HG03066 (cell line): ENCODE data around the gene SIPA1.

ENCODE experiments used
- ATAC-seq: cut with Tn5 transposase; IDR thresholded peaks from one replicate; pipeline ENCODE4 v1.9.1; 2021; ENCODE audit warnings: low read depth; ENCODE audit not compliant: unreplicated experiment

Gene SIPA1

GRCh38 chr11:65609229-65609628 is 28.7 kb upstream of the SIPA1 start:
- no peak for ATAC-seq

DNA sequence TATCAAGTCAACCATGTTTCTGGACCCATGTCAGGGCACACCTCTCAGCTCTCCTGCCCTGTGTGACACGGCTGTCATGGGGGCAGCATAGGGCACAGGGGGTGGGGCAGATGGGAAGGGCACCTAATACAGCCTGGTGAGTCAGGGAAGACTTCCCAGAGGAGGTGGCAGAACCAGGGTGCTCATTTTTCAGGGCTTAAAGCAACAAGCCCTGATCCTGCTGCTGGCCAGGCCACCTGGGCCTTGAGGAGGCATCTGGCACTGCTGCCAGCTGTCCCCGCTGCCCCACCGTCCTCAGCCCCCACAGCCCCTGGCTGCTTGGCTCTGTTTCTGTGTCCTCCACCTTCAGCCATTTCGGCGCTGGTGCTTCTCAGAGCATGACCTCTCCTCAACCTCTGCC is 28.2 kb upstream of the SIPA1 start:
- no peak for ATAC-seq

DNA sequence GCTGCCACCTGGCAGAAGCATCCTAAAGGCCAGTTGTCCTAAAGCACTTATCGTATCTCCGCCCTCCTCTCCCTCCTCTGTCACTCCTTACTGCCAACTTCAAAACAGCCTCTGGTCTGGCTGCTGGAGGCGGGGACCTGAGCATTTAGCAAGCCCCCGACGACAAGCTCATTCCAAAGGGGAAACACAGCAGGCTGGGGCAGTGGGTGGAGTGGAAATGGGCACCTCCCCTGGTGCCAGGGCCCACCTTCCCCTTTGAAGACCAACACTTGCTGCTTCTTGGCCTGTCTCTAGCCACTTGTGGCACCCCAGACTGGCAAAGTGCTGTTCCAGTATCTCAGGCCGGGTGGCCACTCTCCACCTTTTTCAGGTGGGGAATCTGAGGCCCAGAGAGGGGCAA is 27.5 kb upstream of the SIPA1 start:
- no peak for ATAC-seq

- no peak for ATAC-seq
Measured at GRCh38 chr11:65611028-65611757, 26.7 kb upstream of the SIPA1 start.

DNA sequence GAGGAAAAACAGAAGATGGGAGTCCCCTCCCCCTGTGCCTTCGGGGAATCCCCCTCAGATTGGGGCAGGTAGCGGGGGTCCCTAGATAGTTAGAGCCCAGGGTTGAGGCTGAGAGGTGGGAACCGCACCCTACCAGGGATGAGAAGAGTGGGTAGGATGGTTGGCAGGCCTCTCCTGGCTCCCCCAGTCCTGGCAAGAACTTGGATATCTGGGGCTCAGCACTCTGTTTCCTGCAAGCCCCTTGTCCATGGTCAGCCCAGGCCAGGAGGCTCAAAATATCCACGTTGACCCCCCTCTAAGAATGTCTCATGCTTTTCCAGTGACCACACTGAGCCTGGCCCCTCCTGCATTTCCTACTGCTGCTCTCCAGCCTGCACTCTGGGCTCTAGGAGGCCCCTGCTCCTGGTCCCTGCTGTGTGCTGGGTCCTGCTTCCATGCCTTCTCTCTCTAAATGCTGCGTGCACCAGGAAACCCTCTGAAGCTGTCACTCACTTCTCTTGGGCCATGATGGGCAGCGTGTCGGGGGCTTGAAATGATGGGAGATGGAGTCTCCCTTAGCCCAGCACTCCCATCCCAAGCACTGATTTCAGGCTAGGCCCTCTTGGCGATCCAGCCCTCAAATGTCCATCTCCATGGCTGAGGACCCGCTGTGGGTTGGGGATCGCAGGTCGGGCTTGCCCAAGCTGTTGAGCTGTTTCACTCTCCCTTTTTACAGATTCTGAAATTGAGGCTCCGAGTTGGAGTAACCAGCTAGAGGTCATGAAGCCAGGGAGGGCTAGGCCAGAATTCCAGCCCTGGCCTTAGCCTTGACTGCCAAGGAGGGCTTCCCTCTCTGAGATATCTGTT is 25.9 kb upstream of the SIPA1 start:
- ATAC-seq: no peak

- no peak for ATAC-seq
Measured at GRCh38 chr11:65612691-65613090, 25.2 kb upstream of the SIPA1 start.

DNA sequence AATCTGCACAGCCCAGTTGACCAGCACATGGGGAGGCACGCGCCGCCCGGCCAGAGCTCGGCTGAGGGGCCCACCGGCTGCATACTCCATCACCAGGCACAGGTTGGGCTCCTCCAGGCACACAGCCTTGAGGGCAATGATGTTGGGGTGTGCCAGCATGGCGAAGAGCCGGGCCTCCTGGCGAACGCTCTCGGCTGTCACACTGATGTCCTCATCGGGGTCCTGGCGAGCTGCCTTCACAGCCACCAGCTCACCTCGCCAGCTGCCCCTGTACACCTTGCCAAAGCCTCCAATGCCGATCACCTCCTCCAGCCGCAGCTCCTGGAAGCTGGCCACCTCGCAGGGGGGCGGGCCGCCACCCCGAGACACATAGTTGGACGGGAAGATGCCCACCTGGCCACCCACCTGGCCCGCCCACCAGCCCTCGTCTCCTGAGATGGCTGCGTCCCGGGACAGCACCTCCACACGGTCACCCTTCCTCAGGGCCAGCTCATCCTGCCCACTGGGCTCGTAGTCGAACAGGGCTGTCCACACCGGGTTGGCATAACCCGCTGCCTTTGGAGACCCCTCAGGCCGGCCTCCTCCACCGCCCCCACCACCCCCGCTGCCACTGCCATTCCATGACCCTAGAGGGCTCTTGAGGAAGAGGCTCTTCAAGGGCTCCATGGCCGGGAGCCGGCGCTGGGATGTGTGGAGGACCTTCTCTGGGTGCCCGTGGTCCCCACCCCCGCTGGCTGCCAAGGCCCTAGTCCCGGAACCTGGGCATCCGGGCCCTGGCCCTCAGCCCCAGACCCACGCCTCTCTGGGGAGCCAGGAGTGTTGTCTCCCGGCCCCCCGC is 24.6 kb upstream of the SIPA1 start:
- ATAC-seq: no peak

- ATAC-seq: peak; percentile 85
Measured at GRCh38 chr11:65615229-65615949, 22.5 kb upstream of the SIPA1 start, which contains the start of gene PCNX3. Gene PCNX3 (plus strand): TSS chr11:65615776. CDS start chr11:65616312, 536 bp downstream.

DNA sequence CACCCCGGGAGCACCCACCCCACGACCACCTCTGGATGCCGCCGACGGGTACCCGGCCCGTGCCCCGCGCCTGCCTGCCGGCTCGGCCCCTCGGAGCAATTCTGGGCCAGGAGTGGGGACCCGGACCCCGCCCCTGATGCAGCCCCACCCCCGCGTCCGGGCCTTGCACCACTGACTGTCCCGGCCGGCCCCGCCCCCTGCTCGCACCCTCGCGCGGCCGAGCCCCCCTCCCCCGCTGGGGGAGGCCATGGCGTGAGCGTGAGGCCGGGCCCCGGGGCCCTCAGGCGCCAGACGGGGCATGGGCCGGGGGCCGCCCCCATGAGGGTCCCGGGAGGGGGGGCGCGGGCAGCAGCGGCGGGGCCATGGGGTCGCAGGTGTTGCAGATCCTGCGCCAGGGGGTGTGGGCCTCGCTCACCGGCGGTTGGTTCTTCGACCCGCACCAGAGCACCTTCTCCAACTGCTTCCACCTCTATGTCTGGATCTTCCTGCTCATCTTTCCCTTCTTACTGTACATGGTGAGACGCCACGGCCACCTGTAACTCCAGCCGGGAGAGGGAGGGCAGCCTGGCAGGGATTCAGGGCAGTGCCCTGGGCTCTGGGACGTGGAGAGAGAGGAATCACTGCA is 21.8 kb upstream of the SIPA1 start:
- ATAC-seq: no peak

- ATAC-seq: no peak
Measured at GRCh38 chr11:65616575-65617001, 21.3 kb upstream of the SIPA1 start.

GRCh38 chr11:65617136-65617850 is 20.6 kb upstream of the SIPA1 start:
- ATAC-seq: no peak

GRCh38 chr11:65617990-65618751 is 19.7 kb upstream of the SIPA1 start:
- no peak for ATAC-seq

DNA sequence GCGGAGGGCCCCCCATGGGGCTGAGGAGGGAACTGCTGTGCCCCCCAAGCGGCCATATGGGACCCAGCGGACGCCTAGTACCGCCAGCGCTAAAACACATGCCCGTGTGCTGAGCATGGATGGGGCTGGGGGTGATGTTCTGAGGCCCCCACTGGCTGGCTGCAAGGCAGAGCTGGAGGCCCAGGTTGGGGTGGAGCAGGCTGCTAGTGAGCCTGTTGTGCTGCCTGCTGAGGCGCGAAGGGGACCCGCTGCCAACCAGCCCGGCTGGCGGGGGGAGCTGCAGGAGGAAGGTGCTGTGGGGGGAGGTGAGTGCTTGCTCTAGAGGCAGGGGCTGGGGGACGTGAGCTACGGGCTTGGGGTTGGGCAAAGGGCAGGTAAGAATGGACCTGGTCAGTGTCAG is 19.1 kb upstream of the SIPA1 start:
- no peak for ATAC-seq

DNA sequence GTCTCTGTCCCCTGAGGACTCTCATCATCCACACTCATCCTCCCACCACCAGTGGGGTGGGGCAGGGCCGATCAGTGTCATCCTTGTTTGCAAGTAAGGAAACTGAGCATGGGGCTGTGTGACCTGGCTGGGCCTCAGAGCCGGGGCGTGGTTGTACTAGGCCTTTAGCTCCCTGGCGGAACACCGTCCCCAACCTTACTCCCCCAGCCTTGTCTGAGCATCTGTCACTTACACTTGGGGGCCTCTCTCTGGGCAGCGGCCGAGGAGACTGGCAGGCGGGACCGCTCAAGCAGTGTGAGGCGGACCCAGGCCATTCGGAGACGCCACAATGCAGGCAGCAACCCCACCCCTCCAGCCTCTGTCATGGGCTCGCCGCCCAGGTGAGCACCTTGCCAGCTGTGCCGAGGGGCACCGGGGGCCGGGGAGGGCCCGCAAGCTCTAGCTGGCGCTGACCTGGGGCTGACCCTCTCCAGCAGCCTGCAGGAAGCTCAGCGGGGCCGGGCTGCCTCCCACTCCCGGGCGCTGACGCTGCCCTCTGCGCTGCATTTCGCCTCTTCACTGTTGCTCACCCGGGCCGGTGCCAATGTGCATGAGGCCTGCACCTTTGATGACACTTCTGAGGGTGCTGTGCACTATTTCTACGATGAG is 18.5 kb upstream of the SIPA1 start:
- no peak for ATAC-seq

DNA sequence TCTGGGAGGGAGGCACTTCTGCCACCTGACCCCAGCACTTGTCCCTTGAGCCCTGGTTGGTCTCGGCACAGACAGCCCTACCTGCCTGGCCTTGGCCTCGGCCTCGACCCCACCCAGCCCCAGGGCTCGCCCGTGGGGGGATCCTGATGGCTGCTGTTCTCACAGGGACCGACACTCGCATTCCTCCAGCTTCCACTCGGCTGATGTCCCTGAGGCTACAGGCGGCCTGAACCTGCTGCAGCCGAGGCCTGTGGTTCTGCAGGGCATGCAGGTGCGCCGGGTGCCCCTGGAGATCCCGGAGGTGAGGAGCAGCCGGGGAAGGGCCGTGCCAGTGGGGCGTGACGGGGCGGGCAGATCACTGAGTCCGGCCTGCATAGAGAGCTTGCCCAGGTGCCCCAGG is 17.2 kb upstream of the SIPA1 start:
- no peak for ATAC-seq

DNA sequence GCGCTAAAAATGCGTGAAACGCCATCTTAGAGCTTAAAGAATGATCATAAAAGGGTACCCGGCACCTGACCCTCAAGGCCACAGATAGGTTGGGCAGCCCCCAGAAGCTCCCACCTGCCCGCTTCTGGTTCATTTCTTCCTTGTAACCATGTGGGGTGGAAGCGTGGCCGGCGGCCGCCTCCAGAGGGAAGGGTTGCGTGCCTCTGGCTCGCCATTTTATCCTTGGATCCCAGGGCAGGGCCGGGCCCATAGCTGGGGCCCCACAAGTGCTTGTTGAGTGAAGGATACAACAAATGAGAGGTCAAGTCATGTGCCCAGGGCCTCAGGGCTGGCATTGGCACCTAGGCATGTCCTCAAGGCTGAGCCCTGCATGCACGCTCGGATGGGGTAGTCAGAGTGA is 16.4 kb upstream of the SIPA1 start:
- no peak for ATAC-seq

GRCh38 chr11:65622011-65622410 is 15.9 kb upstream of the SIPA1 start:
- ATAC-seq: no peak

DNA sequence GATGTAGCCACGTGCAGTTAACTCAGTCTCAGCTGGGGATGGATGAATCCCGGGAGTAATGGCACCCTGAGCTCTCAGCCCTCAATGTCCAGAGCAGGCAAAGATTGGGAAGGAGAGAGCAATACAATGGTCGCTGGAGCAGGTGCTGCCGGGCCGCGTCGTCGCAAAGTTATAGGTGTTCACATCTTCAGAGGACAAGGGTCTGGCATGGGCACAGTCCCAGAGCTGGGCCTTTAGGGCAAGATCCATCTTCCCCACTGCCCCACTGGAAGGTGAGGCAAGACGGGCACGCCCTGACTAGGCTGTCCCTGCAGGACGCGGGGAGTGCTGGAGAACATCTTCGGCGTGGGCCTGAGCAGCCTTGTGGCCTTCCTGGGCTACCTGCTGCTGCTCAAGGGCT is 14.7 kb upstream of the SIPA1 start:
- no peak for ATAC-seq
